ENCODE results near the gene VIT. TPM values are rescaled to one million over a fixed set of nuclear protein-coding genes. Genes with fewer than 3 reads are reported as not detected.

The VIT gene
- total RNA-seq, 1 donor from 2014 or later = not detected

- Mint-ChIP-seq H3K9me3 (peaks cover 7% of the 10 kb centered on the region), H3K27me3 (peaks cover 8% of the 10 kb centered on the region), H3K4me3 (no peak overlapping the region), H3K36me3 (ENCODE audit: low read depth) (no peaks in the 10 kb centered on the region), H3K4me1 (no peaks in the 10 kb centered on the region), H3K27ac (no peak overlapping the region)
- DNase-seq (no peak), ATAC-seq (ENCODE audit: low read depth) (no peak)
- ChIA-PET CTCF (no interaction called here), POLR2A (no interaction called here)
- intact Hi-C loops (cut with micrococcal nuclease) = loop anchor here (1.0 kb wide), 1 partner anchor 28 kb away; no protein-coding TSS in a partner anchor
- TF ChIP-seq, protein P1, sequence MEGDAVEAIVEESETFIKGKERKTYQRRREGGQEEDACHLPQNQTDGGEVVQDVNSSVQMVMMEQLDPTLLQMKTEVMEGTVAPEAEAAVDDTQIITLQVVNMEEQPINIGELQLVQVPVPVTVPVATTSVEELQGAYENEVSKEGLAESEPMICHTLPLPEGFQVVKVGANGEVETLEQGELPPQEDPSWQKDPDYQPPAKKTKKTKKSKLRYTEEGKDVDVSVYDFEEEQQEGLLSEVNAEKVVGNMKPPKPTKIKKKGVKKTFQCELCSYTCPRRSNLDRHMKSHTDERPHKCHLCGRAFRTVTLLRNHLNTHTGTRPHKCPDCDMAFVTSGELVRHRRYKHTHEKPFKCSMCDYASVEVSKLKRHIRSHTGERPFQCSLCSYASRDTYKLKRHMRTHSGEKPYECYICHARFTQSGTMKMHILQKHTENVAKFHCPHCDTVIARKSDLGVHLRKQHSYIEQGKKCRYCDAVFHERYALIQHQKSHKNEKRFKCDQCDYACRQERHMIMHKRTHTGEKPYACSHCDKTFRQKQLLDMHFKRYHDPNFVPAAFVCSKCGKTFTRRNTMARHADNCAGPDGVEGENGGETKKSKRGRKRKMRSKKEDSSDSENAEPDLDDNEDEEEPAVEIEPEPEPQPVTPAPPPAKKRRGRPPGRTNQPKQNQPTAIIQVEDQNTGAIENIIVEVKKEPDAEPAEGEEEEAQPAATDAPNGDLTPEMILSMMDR (IDR thresholded peaks at IDR 0.05) = no peak
Measured at GRCh38 chr2:36834731-36835524, 138.4 kb downstream of the VIT start.

GRCh38 chr2:36839976-36840617 is 143.6 kb downstream of the VIT start:
- H3K27me3 Mint-ChIP-seq = no peaks in the 10 kb centered on the region
- no peak for DNase-seq
- intact Hi-C loops (cut with micrococcal nuclease) = no loop called here
- H3K36me3 Mint-ChIP-seq (ENCODE audit: low read depth) = peaks cover 12% of the 10 kb centered on the region
- H3K9me3 Mint-ChIP-seq = peaks cover 3% of the 10 kb centered on the region
- H3K4me1 Mint-ChIP-seq = no peaks in the 10 kb centered on the region
- TF ChIP-seq, protein P1 (IDR thresholded peaks at IDR 0.05) = no peak
- H3K27ac Mint-ChIP-seq = no peak overlapping the region
- H3K4me3 Mint-ChIP-seq = no peak overlapping the region
- ATAC-seq (ENCODE audit: low read depth) = no peak
- ChIA-PET CTCF (no interaction called here), POLR2A (no interaction called here)

- Mint-ChIP-seq H3K36me3 (ENCODE audit: low read depth) (peaks cover 29% of the 10 kb centered on the region), H3K4me3 (no peak overlapping the region), H3K27ac (no peak overlapping the region), H3K9me3 (no peaks in the 10 kb centered on the region), H3K27me3 (no peaks in the 10 kb centered on the region), H3K4me1 (no peaks in the 10 kb centered on the region)
- POLR2A ChIA-PET = no interaction called here
- CTCF ChIA-PET = no interaction called here
- TF ChIP-seq, protein P1 (IDR thresholded peaks at IDR 0.05) = no peak
- no peak for ATAC-seq (ENCODE audit: low read depth)
- no peak for DNase-seq
- intact Hi-C loops (cut with micrococcal nuclease) = no loop called here
Measured at GRCh38 chr2:36843838-36844237, 147.3 kb downstream of the VIT start.

DNA sequence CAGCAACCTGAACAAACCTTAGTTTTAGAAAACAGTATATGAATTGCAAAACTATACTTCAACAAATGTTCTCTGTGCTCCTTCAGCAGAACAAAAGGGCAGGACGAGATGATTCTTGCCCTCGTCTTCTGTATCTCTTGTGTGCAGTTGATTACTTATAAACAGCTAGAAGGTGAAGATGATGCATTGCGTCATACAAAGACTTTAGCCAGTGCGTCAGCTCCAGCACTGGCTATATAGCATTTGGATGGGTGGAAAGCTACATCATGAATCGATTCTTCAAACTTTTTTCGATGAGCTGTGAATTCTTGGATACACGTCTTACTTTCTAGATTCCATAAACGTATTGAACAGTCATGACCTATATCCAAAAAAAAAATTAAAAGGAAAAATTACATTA is 152.8 kb downstream of the VIT start:
- POLR2A ChIA-PET = no interaction called here

DNA sequence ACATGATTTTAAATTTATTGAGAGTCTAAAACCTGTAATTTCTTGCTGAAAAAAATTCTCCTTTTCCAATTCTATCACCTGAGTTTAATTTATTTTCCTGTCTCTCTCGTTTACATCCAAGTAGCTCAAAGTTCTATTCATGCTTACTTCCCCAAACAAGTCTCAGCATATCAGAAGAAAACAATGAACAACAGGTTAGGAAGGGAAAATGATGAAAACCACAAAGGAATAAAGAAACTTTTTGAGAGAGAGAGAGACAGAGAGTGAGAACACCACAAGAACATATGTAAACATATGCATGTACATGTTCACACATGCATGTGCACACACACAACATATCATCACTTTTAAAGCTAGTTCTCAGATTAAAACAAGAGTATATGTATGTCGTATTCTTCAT is 157.7 kb downstream of the VIT start:
- no peaks in the 10 kb centered on the region for H3K27me3 Mint-ChIP-seq
- ChIA-PET POLR2A (interaction anchor here (0.7 kb wide), 1 partner anchor 36 kb away, joined by 3 read pairs; no protein-coding TSS in a partner anchor), CTCF (no interaction called here)
- peaks cover 73% of the 10 kb centered on the region for H3K36me3 Mint-ChIP-seq (ENCODE audit: low read depth)
- no peak for ATAC-seq (ENCODE audit: low read depth)
- TF ChIP-seq, protein P1 (IDR thresholded peaks at IDR 0.05) = no peak
- intact Hi-C loops (cut with micrococcal nuclease) = no loop called here
- DNase-seq = no peak
- no peaks in the 10 kb centered on the region for H3K9me3 Mint-ChIP-seq
- H3K27ac Mint-ChIP-seq = no peak overlapping the region
- no peak overlapping the region for H3K4me3 Mint-ChIP-seq
- H3K4me1 Mint-ChIP-seq = no peaks in the 10 kb centered on the region

More for the DNA sequence above, 152.8 kb downstream of the VIT start:
- no peaks in the 10 kb centered on the region for H3K9me3 Mint-ChIP-seq
- DNase-seq (no peak), ATAC-seq (ENCODE audit: low read depth) (no peak)
- peaks cover 58% of the 10 kb centered on the region for H3K36me3 Mint-ChIP-seq (ENCODE audit: low read depth)
- no peaks in the 10 kb centered on the region for H3K27me3 Mint-ChIP-seq
- TF ChIP-seq, protein P1 (IDR thresholded peaks at IDR 0.05) = no peak
- intact Hi-C loops (cut with micrococcal nuclease) = no loop called here
- no peak overlapping the region for H3K27ac Mint-ChIP-seq
- H3K4me3 Mint-ChIP-seq = no peak overlapping the region
- no peaks in the 10 kb centered on the region for H3K4me1 Mint-ChIP-seq
- CTCF ChIA-PET = no interaction called here
